Mesendoderm (in vitro differentiated cells): ENCODE measurements around the gene ZBTB39.
"Not testable (repeated sequence)": the region's sequence is repeated elsewhere in the genome, so short reads cannot be mapped to it uniquely, and the experiment has no call there.

Source experiments
- DNase-seq: peaks from one replicate; pipeline ENCODE4 v3.0.0; 2013
- H2AK5ac ChIP-seq: 2 replicates; pipeline ENCODE4 v1.6.1; 2013; ENCODE audit warnings: low read length, inconsistent platforms
- H2BK120ac ChIP-seq: 2 replicates; pipeline ENCODE4 v1.6.1; 2013; ENCODE audit warnings: low read depth, mild to moderate bottlenecking, low read length, moderate library complexity, mixed read lengths
- H2BK15ac ChIP-seq: replicated peaks from 2 replicates; pipeline ENCODE4 v1.6.1; 2013; ENCODE audit warnings: low read depth, mild to moderate bottlenecking, moderate library complexity
- H2BK5ac ChIP-seq: 2 replicates; pipeline ENCODE4 v1.6.1; 2013; ENCODE audit warnings: low read length, inconsistent platforms
- H3K18ac ChIP-seq: 2 replicates; pipeline ENCODE4 v1.6.1; 2013; ENCODE audit warnings: mild to moderate bottlenecking, low read length, mixed read lengths
- H3K23ac ChIP-seq: one replicate; pipeline ENCODE4 v1.6.1; 2013; ENCODE audit warnings: low read length
- H3K27ac ChIP-seq: 2 replicates; pipeline ENCODE4 v1.5.1; 2013; ENCODE audit warnings: low read depth, mild to moderate bottlenecking, inconsistent platforms, low read length, moderate library complexity
- H3K27me3 ChIP-seq: 2 replicates; pipeline ENCODE4 v1.6.1; 2013; ENCODE audit warnings: low read length, control low read depth, mild to moderate bottlenecking, inconsistent platforms; ENCODE audit not compliant: insufficient read depth, poor library complexity
- H3K36me3 ChIP-seq: 2 replicates; pipeline ENCODE4 v1.6.1; 2013; ENCODE audit warnings: low read length, inconsistent platforms; ENCODE audit not compliant: control insufficient read depth, insufficient read depth
- H3K4ac ChIP-seq: one replicate; pipeline ENCODE4 v1.6.1; 2013; ENCODE audit warnings: low read depth, mild to moderate bottlenecking, low read length, moderate library complexity
- H3K4me1 ChIP-seq: 2 replicates; pipeline ENCODE4 v1.6.1; 2013; ENCODE audit warnings: low read depth, low read length, inconsistent platforms; ENCODE audit not compliant: control insufficient read depth
- H3K4me2 ChIP-seq: 2 replicates; pipeline ENCODE4 v1.6.1; 2013; ENCODE audit warnings: low read length
- H3K4me3 ChIP-seq: 2 replicates; pipeline ENCODE4 v1.5.1; 2013; ENCODE audit warnings: mild to moderate bottlenecking, low read length
- H3K56ac ChIP-seq: one replicate; pipeline ENCODE4 v1.6.1; 2013; ENCODE audit warnings: low read length
- H3K79me1 ChIP-seq: 2 replicates; pipeline ENCODE4 v1.6.1; 2013; ENCODE audit warnings: low read length, inconsistent platforms
- H3K79me2 ChIP-seq: 2 replicates; pipeline ENCODE4 v1.6.1; 2013; ENCODE audit warnings: mild to moderate bottlenecking, low read length; ENCODE audit not compliant: control insufficient read depth, insufficient read depth
- H3K9ac ChIP-seq: 2 replicates; pipeline ENCODE4 v1.6.1; 2013; ENCODE audit warnings: low read length, inconsistent platforms
- H4K5ac ChIP-seq: one replicate; pipeline ENCODE4 v1.6.1; 2013; ENCODE audit warnings: low read length
- H4K8ac ChIP-seq: one replicate; pipeline ENCODE4 v1.6.1; 2013; ENCODE audit warnings: low read depth, mild to moderate bottlenecking, control low read depth, low read length, moderate library complexity
- WGBS: extraction: QIAGEN DNeasy Blood & Tissue Kit; methylation state at CpG from one replicate; pipeline ENCODE4 v1.1.7; 2013; ENCODE audit warnings: low lambda C conversion rate, missing lambda C conversion rate; ENCODE audit not compliant: insufficient coverage; ENCODE audit errors: extremely low coverage; 5-methylcytosine and 5-hydroxymethylcytosine counted together

ZBTB39 gene

DNA sequence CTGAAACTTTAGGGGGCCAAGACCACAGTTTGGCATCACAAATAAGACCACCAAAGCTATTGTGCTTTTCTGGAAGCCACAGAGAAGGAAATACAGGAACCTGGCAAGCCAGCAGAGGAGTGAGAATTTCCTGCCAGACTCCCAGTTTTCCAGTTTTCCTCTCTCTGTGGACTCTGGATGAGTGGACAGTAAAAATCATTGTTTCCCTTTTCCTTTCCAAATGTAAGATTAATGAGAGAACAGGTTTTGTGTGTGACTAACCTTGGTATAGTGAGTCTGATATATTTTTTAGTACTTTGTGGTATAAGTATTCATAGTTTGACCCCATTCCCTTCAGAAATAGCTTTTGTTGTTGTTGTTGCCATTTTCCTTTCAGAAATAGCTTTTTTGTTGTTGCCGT lies 12.6 kb upstream of the ZBTB39 start:
- no peak overlapping the region for H3K4ac ChIP-seq
- no peaks in the 10 kb centered on the region for H3K79me2 ChIP-seq

DNA sequence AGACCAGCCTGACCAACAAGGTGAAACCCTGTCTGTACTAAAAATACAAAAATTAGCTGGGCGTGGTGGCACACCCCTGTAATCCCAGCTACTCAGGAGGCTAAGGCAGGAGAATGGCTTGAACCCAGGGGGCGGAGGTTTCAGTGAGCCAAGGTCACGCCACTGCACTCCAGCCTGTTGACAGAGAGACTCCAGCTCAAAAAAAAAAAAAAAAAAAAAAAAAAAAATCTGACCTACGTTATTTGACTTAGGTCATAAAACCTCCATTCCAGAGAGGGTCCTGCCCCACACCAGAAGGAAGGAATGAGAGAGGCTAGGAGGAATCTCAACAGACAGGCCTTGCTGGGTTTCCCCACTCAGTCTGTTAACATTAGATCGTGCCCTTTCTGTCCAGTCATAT lies 12.0 kb upstream of the ZBTB39 start:
- not testable (repeated sequence) for H3K9ac ChIP-seq, H2BK15ac ChIP-seq, H2BK120ac ChIP-seq, H4K8ac ChIP-seq, H3K4me2 ChIP-seq, H4K5ac ChIP-seq, H3K27ac ChIP-seq, H3K23ac ChIP-seq, H3K79me2 ChIP-seq, H3K36me3 ChIP-seq, H3K27me3 ChIP-seq, H3K56ac ChIP-seq, H3K79me1 ChIP-seq, DNase-seq, H3K4me1 ChIP-seq, H2AK5ac ChIP-seq, H3K4ac ChIP-seq, H3K4me3 ChIP-seq, H2BK5ac ChIP-seq, H3K18ac ChIP-seq
- WGBS, result no CpG with 5 or more reads among the region's 5 CpGs

More for the DNA sequence above, 12.6 kb upstream of the ZBTB39 start:
- H3K56ac ChIP-seq, result no peak overlapping the region
- H3K79me1 ChIP-seq, result no peaks in the 10 kb centered on the region
- no peak overlapping the region for H3K18ac ChIP-seq
- no peak for DNase-seq
- H3K27ac ChIP-seq, result no peak overlapping the region
- H3K27me3 ChIP-seq, result no peaks in the 10 kb centered on the region
- H3K9ac ChIP-seq, result no peak overlapping the region
- H2BK5ac ChIP-seq, result no peak overlapping the region
- WGBS, result no CpG with 5 or more reads among the region's 1 CpG
- no peak overlapping the region for H2BK15ac ChIP-seq
- no peaks in the 10 kb centered on the region for H3K36me3 ChIP-seq
- H4K8ac ChIP-seq, result no peak overlapping the region
- no peak overlapping the region for H2BK120ac ChIP-seq
- H3K23ac ChIP-seq, result no peak overlapping the region
- H4K5ac ChIP-seq, result no peak overlapping the region
- no peak overlapping the region for H3K4me3 ChIP-seq
- H3K4me2 ChIP-seq, result no peak overlapping the region
- no peaks in the 10 kb centered on the region for H3K4me1 ChIP-seq
- no peak overlapping the region for H2AK5ac ChIP-seq

DNA sequence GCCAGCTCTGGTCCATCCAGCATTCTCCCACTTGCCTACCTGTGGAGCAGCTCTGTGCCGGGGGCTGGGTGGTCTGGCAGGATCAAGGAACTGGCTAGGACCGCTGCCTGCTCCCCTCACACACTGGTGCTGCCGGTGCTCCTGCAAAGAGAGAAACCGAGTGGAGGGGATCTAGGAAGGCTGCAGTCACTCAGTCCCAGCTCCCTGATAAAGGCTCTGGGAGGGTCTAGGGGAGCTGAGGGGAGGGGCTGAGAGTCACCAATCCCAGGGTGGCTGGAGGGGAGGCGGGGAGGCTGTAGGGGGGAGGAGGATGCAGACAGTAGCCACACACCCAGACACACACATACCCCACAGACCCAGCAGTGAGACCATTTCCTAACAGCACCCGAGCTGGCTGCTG lies 10.0 kb upstream of the ZBTB39 start, which contains the start of gene TAC3:
Gene TAC3 (minus strand): TSS at position 182 of the 400 bp plus-strand sequence. CDS start 732 bp downstream, outside the sequence.
- Histone ChIP-seq H3K4me2 (no peak within 1 kb of the TSS), H2AK5ac (no peak within 1 kb of the TSS), H3K27ac (no peak within 1 kb of the TSS), H3K4ac (no peak within 1 kb of the TSS), H3K79me1 (no peaks in the 10 kb centered on the region), H3K79me2 (no peaks in the 10 kb centered on the region), H4K5ac (no peak within 1 kb of the TSS), H2BK5ac (no peak within 1 kb of the TSS), H3K4me3 (no peak within 1 kb of the TSS), H3K27me3 (no peaks in the 10 kb centered on the region), H3K56ac (peak within 1 kb of the TSS; percentile 26), H4K8ac (no peak within 1 kb of the TSS), H3K23ac (no peak within 1 kb of the TSS), H3K4me1 (no peaks in the 10 kb centered on the region), H3K36me3 (no peaks in the 10 kb centered on the region), H2BK15ac (no peak within 1 kb of the TSS), H3K9ac (no peak within 1 kb of the TSS), H3K18ac (no peak within 1 kb of the TSS), H2BK120ac (no peak within 1 kb of the TSS)
- DNase-seq, result peak; percentile 56
- no CpG with 5 or more reads among the region's 6 CpGs for WGBS

DNA sequence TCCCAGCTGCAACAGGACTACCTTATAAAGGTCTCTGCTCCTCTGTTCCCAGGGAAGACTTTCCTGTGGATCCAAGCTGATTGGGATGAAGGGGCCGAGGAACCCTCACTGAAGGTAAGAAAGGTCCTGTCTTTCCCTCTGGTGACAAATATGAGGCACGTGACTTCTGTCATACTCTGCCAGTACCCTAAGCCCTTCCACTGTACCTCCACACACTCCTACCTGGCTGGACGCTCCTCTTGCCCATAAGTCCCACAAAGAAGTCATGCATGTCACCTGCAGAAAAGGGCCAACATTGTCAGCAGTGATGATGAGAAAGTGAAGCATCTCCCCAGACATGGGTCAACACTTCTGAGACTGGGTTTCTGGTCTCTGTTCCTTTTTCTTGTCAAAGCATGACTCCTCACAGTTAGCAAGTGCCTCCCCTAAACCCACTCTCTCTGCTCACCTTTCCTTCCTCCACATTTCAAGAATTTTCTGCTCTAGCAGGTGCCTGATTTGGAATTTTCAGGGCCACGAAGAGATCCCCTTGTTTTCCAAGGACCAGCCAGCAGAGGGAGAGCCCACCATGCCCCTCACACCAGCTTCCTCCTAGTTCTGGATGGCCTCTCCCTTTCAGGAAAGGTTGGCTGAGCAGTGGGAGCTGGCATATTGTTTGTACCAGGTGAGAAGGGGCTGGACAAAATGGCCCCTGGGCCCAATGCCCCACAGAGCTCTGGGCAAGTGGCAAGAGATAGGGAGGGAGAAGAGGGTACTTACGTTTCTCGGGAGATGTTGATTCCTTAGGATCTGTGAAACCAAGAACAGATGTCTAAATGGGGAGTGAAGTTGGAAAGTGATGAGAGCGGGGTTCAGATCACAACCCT lies 6.5 kb upstream of the ZBTB39 start:
- Histone ChIP-seq H3K9ac (no peak overlapping the region), H3K79me1 (no peaks in the 10 kb centered on the region), H3K36me3 (no peaks in the 10 kb centered on the region), H3K18ac (no peak overlapping the region), H3K27me3 (no peaks in the 10 kb centered on the region), H2BK15ac (no peak overlapping the region), H4K5ac (no peak overlapping the region), H3K4ac (no peak overlapping the region), H2AK5ac (no peak overlapping the region), H2BK5ac (no peak overlapping the region), H3K56ac (no peak overlapping the region), H3K4me2 (no peak overlapping the region), H2BK120ac (no peak overlapping the region), H4K8ac (no peak overlapping the region), H3K27ac (no peak overlapping the region), H3K23ac (no peak overlapping the region), H3K4me3 (no peak overlapping the region), H3K79me2 (no peaks in the 10 kb centered on the region), H3K4me1 (no peaks in the 10 kb centered on the region)
- no CpG with 5 or more reads among the region's 7 CpGs for WGBS
- peak; percentile 24 for DNase-seq

DNA sequence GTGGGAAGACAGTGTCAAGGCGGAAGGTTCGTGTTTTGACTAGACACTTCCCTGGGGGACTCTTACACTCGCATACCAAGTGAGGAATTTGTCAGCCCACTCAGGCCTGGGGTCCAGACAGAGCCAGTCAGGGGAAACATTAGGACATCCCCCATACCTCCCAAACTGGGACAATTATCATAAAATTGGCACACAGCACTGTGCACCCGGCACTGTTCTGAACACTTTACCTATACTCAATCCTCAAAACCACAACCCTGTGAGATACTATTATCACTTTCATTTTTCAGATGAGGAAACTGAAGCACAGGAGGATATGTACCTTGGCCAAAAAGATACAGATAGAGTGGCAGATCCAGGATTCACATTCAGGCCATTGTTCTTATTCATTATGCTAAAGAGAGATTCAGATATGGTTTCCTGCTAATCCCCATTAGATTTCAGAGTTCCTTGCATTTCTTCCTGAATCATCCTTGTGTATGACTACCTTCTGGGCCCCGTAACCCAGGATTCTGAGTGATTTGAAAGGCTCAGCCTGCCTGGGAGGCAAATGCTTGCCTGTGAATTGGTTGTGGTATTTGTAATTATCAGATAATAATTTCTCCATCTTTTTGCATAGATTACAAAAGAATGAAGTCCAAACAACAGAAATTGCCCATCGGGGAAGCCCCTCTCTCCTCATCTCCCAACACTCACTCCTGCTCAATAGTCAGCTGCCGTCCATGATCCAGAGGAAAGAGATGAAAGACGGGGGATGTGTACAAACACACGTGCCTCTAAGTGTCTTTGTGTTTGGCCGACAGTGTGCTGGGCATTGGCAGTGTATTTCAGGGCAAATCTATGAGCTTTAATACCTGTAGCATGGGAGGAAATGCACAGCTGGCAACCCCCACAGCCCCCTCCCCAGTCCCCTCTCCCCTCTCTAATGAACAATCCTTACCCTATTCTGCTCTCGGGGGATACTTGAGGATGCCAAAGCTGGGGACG lies 5.4 kb upstream of the ZBTB39 start:
- no peak overlapping the region for H2BK120ac ChIP-seq
- no peak overlapping the region for H3K18ac ChIP-seq
- no peaks in the 10 kb centered on the region for H3K79me1 ChIP-seq
- H3K4me1 ChIP-seq, result no peaks in the 10 kb centered on the region
- no peaks in the 10 kb centered on the region for H3K27me3 ChIP-seq
- H3K4me3 ChIP-seq, result no peak overlapping the region
- H3K4me2 ChIP-seq, result no peak overlapping the region
- H3K27ac ChIP-seq, result no peak overlapping the region
- no peak overlapping the region for H3K23ac ChIP-seq
- WGBS, result no CpG with 5 or more reads among the region's 12 CpGs
- H2BK15ac ChIP-seq, result no peak overlapping the region
- no peak overlapping the region for H3K9ac ChIP-seq
- H3K4ac ChIP-seq, result no peak overlapping the region
- DNase-seq, result no peak
- H3K79me2 ChIP-seq, result no peaks in the 10 kb centered on the region
- no peak overlapping the region for H4K5ac ChIP-seq
- no peak overlapping the region for H2AK5ac ChIP-seq
- no peak overlapping the region for H4K8ac ChIP-seq
- H3K56ac ChIP-seq, result no peak overlapping the region
- H3K36me3 ChIP-seq, result no peaks in the 10 kb centered on the region
- H2BK5ac ChIP-seq, result no peak overlapping the region
